Stromal cell of bone marrow (primary cell): Measurements from ENCODE around the gene LMO4.

Source experiments
- DNase-seq: peaks from one replicate; pipeline ENCODE4 v3.0.0-alpha.2; 2012; ENCODE audit warnings: low read depth

Gene LMO4, protein sequence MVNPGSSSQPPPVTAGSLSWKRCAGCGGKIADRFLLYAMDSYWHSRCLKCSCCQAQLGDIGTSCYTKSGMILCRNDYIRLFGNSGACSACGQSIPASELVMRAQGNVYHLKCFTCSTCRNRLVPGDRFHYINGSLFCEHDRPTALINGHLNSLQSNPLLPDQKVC

DNA sequence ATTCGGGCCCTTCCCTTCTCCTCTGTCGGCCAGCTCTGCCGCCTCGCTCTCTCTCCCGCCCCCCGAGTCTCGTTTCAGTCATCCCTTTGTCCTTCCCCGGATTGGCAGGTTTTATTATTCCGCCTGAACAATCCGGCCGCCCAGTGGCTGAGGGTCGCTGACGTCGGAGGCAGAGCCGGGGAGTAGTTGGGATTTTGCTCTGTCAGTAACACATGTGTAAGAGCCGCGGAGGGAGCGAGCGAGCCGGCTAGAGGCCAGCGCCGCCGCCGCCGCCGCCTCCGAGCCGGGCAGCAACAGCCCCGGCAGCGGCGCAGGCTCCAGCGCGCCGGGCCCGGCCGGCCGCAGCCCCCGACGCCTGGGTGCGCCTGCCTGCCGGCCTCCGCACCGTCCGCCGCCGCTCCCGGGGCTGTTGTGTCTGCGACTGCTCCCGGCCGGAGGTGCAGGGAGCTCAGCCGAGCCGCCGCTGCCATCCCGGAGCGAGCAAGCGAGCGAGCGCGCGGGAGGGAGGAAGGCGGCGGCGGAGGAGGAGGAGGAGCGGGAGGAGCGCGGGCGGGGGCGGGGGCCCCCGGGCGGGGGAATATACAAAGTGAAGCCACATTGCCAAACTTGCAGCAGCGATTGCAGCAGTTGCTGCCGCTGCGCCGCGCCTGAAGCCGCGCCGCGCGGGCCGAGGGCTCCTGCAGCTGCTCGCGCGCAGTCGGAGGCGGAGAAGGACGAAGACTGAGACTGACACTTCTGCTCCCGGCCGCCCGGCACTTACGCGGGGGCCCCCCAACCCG is at the start of gene LMO4:
LMO4 (plus strand) TSS at position 609 of the 779 bp plus-strand sequence. CDS start 3,136 bp downstream, outside the sequence.
- peak; percentile 98 for DNase-seq

DNA sequence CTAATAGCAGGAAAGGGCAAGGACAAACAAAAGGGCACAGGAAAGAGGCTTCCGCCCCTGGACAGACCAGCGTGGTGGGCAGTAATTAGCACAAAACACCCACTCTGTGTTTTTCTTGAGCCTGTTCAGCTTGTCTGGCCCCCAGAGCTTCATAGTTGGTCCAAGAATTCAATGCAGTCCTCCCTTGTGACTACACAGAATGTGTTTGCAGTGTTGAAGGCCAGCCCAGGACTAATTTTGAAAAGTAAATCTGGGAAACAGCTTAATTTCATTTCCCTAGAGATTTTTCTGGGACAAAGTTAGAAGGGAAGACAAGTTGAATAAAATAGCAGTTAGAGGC is 49.2 kb upstream of the LMO4 start:
- peak; percentile 4 for DNase-seq

DNA sequence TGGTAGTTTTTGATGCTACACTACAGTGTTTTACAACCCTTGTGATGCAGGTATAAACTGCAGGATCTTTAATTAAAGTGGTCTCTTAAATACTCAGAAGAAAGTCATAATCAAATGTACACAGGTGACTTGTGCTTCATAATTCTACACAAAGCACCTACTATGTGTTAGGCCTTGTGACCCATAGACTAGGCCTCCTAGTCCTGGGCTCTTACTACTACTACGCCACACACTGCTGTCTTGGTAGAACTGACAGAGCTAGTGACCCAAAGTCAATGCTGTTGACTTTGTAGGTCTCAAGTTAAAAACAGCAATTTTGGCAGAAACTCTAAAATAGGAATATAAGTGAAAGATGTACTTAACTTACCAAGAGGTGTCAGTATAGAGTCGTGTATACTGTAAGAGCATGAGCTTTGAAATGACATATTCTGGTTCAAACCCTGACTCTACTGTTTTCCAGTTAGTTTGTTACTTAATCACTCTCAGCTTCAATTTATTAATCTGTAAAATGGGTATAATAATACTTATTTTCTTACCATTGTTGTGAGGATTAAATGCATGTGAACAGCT is 48.6 kb upstream of the LMO4 start:
- DNase-seq, result peak; percentile 6

DNA sequence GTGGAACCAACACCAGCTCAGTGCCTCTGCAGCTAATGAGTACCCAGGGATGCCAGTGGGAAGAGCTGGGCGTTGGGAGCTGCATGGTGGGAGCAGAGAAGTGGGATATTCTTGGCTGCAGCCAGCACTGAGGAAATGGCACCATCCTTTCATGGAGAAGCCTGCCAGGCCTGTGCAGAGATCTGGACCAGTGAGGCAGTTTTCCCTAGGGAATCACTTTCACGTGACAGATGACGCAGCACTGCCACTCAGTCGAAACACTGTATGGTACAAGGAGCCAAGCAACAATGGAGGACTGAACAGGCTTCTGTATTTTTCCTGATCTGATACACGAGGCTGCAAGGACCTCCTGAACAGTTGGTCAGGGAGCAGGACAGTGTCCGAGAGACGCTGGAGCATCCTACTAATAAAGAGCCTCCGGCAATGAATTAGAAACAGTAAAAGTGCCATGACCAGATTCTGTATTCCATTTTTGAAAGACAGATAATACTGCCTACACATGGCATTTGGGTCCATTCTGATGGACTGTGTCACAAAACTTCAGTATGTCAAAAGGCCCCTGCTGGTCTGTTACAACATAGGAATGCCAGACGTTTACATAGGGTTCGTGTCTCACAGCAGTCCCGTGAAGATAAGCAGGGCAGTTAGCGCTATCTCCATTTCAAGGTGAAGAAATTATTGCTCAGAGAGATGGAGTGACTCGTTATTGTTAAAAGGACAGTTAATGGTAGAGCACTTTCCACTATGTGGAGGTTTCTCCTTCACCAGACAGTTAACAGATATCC is 44.0 kb upstream of the LMO4 start:
- DNase-seq, result no peak

DNA sequence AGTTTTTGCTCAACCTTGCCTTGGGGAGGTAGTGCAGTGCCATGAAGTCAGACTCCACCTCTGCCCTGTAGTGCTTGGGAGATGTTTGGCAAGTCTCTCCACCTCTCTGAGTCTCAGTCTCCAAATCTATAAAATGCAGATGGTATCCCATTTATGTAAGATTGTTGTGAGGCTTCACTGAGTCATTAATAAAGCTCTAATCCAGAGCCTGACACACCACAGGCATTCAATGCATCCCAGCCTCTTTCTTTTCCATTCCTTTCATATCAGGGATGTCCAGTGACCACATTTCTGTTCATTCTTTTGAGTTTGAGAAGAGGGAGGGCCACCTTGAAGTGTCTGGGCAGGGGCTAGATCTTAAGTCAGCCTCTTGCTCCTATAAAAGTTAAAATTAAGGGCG is 37.6 kb upstream of the LMO4 start:
- DNase-seq, result peak; percentile 3

DNA sequence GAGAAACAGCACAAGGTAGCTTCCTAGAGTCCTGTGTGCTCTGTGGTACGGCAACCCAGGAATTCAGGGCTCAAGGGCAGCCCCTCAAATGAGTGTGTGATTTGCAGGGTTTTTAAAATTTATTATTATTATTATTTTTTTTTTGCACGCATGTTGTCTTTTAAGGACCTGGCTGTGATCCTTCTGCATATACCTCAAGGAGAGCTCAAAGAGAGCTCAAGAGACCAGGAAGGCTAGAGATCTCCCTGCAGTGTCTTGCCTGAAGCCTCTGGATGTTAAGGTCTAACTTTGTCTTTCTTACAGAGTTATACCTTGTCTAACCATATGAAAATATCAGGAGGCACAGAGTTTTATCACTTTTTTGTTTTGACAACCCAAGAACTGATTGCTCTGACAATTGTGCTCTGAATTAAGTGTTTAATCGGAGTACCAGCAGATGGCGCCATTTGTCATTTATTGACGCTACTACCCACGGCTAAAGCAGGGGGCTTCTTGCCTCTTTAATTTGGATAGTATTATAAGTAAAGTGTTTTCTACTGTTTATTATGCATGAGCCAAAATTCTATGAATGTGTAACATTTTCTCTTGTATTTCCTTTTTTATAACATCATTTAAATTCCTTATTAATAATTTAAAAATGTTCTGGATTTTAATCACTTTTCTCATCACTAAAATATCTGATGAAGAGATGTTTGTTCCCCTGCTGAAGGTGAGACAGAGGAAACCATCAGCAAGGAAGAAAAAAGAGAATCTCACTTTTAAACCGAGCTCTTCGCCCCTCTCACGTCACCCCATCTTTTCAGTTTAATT is 35.8 kb upstream of the LMO4 start:
- peak; percentile 25 for DNase-seq

DNA sequence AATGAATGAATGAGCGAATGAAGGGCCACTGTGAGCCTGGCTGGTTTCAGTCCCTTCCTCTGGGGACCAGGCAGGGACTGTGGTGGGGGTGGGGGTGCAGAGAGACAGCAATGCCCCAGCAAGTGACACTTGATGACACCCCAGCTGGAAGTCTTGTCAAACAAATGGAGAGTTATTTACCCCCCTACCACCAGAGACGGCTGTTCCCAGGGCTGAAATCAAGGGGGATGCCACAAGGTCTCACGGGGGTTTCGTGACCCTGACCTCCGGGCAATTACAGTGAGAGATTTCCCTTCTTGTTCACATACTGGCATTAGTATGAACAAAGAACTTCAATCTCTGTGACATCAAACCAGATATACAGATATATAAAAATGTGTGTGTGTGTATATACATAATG is 34.0 kb upstream of the LMO4 start:
- no peak for DNase-seq

DNA sequence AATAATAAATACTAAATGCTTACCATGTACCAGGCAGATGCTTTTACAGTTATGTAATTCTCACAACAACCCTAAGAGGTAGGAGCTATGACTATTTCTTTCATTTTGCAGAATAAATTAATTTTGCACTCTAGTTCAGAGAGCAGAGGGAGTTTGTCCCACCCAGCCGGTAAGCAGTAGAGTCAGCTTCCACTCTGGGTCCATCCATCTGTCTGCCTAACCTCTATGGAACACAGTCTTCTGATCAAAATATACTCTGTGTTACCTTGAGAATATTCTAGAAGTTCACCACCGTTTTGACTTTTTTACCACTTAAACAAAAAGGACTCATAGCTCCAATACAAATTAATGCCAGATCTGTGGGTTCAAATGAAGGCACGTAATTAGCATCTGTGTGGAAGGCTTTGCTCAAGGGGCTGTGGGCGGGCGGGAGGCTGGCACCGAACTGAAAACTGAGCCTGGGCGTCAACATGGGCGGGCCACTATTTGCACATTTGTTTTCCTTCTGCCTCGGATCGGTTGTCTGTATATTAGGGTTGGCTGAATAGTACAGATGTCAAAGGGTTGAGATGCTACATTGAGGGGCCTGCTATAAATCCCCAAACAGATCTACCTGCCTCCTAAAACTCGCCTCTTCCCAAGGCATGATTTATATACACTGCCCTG is 33.1 kb upstream of the LMO4 start:
- DNase-seq, result no peak

DNA sequence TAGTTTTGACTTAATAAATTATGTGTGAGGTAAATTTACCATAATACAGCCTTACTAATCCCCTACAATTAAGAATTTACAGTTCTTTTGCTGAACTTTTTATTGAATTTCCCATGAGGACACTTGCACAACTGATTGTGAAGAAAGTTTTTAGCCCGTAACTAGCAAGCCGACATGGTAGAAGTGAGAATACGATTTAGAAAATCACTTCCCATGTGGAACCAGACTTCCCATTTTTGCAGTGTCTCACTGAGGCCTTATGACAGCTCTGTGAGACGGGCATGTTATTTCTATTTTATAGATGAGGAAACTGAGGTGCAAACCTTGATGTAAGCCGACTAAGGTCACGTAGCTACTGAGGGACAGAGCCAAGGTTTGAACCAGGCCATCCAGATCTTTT is 32.5 kb upstream of the LMO4 start:
- no peak for DNase-seq

DNA sequence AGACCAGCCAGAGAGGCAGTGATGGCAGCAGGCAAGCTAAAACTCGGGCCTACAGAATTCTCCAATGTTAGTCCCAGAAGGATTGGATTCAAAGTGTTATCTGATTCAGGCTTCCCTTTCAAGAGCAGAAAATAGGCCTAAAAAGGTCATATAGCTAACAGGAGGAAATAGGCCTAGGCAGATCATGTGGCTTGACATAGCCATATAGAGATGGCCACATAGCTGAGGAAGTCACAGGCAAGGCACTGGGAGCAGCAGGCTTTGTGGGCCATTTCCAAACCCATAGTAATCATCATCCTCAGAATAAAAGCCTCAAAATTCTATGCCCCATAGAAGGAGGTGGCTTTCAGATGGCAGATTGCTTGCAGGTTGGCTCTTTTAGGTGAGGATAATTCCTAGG is 29.0 kb upstream of the LMO4 start:
- DNase-seq, result no peak

DNA sequence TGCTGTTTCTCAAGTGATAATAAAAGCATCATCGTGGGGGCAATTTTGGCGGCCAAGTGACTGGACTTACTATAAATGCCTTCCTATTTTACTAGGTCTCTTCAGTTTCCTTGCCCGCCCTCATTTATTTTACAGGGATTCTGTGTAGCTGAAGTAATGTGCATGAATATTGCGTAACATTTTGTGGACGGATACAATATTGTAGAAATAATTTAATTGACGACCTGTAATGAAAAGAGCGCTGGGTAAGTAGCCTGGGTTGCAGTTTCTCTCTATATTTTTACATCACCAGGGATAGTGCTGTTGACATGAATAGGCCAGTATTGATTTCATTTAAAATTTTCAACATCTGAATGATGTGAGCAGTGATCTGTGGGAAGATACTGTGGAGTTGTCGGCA is 28.1 kb upstream of the LMO4 start:
- DNase-seq, result no peak

DNA sequence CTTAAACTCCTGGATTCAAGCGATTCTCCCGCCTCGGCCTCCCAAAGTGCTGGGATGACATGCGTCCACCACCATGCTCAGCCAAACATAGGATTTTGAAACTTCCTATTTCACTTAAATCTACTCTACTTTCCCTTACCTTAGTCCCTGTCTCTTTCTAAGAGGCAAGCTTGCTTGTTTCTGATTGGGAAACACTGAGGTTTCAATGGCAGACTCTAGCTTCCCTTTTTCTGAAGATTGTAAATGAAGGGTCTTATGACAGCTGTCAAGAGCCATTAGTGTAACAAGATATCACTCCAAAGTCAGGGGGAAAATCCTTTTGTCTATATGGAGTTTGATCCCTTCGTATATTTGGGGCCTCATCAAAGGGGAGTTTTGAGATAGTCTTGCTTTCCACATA is 23.5 kb upstream of the LMO4 start:
- no peak for DNase-seq

DNA sequence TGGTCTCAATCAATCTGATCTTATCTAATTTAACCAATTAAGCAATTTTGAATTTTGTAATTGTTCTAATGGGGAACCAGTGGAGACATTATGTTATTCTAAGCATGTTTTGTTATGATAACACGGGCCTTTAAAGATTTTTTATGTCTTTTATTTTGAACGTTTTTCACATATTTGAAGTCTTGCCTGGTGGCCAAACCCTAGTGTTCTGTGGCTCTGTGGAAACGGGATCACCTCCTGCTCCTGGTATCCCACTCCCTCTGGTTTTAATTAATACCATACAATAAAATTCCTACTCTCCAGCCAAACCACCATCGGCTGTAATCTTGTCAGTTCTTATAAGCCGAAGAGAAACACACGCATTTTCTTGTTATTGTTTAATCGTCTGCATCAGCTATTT is 22.9 kb upstream of the LMO4 start:
- no peak for DNase-seq

DNA sequence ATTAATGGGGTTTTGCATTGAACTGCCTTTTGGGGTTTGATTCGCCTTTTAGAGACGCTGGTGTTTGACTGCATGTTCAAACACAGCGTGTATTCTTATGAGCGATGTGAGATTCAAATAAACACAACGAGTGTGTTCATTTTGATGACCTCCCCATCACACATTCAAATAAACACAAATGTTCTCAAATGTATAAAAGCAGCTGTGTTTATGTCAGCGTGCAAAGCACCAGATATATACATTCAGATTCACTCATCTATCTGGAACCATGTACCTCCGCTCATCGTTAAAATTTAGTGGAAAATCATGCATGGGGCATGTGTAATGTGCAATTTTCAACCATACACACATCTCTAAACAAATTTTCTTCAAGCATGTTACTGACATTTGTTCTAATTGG is 21.4 kb upstream of the LMO4 start:
- DNase-seq, result no peak

DNA sequence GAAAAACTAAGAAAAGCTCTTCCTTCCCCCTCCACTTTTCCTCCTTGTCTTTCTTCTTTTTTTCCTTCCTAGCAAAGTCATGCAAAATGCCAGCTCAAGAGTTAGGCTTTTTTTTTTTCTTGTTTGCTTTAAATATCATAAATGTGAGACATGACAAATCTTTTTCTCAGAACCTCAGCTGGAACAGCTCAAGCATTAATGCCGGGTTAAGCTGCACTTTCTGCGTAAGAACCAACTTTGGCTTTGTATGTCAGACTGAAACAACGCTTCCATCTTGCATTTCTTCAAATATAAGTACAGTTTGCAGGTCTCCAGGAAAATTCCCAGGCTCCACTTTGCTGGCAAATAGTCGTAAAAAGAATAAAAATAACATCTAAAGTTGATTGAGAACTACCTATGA is 20.7 kb upstream of the LMO4 start:
- no peak for DNase-seq

DNA sequence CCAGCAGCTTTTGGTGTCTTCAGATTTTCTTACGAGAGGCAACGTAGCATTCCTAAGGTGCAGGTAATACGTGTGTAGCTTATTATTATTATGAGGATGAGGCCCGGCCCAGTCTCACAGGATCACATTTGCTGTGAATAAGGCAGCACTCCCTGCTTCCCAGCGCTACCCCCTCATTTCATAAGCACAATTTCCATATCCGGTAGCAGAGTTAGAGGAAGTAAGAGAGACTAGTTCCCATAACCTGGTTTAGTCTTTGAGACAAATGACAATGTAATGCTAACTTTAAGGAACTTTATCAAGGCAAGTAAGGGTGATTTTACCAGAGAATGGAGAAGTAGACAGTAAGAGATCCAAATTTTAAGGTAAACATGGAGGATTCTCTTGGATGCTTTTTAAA is 14.6 kb upstream of the LMO4 start:
- no peak for DNase-seq

DNA sequence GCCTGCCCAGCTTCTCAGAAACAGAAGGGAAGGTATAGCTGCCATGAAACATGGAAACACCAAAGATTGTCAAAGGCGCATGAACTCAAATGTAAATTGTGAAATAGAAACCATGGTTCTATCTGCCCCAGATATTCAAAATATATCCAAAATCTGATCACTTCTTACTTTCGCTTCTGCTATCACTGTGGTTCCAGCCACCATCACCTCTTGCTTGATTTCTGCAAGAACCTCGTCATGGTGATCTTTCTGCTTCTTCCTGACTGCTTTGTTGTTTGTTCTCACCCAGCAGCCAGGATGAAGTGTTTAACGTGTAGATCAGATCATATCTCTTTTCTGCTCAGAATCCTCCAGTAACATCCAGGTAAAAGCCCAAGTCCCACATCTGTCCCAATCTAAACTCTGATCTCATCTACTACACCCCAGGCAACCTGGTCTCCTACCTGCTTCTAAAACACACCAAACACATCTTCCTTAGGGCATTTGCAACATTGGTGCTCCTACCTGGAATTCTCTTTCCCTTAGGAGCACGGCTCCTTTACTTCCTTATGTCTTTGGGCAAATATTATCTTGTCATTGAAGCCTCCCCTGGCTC is 10.5 kb upstream of the LMO4 start:
- no peak for DNase-seq

DNA sequence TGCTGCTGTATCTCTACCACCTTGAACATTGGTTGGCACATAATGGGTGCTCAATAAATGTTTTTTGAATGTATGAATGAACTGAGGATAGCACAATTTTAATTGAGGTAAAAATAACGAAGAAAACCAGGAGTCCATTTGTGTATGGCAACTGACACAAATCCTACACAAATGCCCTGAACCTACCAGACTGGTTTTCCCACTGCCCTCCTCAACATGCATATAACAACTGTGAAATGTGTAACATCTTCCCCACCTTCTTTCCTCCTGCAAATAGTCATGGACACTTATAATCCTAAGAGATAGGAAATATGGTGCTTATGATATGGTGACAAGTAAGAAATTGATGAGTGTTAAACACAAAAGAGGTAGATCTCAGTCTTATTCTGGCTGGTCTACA is 9.9 kb upstream of the LMO4 start:
- no peak for DNase-seq

DNA sequence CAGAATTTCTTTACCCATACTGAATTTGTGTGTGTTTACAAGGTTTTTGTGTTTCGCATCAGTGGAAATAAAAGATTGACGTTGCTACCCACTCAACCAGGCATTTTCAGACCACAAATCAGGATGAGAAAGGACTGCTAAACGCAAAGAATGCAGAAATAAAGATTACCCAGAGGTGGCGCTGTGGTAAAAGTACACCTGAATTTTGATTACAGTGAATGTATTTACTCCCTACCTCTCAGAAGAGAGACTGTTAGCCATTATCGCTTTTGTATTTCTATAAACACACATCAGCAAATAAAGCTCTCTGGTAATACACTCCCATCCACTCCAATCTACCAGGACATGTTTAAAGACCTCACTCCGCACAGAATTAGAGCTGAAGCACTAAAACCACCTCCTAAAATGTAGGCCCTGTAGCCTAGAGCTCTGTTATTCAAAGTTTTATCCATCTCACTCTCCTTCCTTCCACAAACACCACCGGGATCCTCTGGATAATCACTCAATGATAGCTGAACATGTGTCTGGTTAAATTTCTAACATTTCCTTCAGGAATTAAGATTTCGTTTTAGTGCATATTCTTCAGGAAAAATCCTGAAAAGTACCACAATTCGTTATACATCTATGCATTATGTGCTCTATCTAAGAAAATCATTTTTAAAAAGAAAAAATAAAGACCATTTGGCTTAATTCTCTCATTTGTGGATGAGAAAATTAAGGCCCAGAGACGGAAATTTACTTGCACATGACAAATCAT is 2.5 kb upstream of the LMO4 start:
- no peak for DNase-seq
